GDM1 (cell line): ENCODE measurements around the gene MRPL28.
"Not testable (repeated sequence)": the region's sequence is repeated elsewhere in the genome, so short reads cannot be mapped to it uniquely, and the experiment has no call there.

Experiments used
- DNase-seq: peaks from one replicate; lab custom pipeline; 2025; lab: John Stamatoyannopoulos, UW

The MRPL28 gene

DNA sequence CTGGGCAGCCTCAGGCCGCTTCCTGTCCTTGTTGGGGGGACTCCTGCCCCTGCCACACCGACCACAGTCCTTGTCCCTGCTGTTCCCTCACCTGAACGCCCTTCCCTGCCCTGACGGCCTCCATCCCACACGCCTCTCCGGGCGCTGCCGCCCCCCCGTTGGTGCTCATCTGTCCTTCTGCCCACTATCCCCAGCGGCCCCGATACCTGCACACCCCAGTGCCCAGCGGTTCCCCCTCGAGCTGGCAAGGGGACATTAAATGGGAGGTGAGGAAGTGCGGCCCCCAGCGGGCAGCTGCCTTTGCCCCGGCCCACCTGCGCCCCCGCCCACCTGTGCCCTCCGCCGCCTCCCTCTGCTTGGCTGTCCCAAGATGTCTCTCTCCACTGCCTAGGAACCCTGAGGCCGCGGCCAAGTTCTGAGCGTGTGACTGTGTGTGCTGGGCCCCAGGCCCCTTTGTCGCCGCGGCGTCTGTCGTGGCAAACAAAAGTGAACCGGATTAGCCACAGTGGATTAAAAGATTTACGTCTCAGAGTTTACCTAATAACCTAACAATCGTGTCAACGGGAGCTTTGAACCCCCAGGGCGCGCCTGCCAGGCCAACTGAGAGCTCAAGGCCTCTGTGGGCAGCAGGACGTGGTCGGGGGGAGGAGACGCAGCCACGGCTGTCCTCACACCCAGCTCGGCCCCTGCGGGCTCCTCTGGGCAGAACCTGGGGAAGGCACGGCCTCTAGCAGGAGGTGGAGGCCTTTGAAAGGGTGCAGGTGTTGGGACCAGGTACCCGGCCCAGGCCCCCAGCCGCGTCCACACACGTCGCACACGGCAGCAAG is 10.3 kb downstream of the MRPL28 start:
- DNase-seq: no peak

DNA sequence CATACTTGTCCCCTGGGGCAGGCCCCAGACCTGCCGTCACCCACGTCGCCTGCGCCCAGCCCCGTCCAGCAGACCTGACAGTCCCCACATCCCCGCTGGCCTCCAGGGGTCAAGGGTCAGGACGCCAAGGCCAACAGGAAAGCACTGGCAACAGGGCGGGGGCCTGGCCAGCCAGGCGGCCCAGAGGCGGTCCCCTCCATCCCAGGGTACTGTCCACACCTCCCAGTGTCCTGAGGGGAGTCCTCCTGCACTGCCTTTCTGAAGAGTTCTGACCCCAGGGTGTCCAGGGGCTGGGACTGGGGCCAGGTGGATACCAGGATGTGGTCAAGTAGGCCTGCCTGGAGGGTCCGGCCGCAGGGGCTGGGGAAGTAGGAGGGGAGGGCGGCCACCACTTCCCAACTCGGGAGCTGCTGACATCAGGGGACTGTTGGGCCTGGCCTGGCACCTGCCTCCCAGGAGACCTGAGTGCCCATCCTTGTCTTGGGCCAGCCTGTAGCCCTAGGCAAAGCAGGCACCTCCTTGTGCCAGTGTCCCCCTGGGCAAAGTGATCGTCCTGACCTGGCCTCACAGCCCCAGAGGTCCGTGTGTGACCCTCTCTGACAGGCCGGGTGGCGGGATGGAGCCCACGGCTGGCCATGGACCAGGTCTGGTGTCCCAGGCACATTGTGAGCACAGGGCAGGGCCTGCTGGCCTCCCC is 11.1 kb downstream of the MRPL28 start:
- DNase-seq: no peak

DNA sequence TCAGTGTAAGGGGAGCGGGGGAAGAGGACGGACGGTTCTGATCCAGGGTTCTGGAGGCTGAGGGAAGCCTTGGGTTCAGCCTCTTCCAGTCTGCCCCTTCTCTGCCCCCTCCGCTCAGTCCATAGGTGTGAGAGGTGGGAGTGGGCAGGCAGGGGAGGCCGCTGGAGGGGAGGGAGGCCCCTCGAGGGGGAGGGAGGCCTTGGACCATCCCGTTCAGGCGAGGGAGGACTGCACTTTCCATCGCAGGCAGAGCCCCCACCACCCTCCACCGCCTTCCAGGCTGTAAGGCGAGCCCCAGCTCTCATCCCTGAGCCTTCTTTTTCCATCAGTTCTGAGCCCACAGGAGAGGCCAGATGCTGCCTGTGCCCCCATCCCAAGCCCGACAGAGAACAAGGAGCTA is 13.6 kb downstream of the MRPL28 start:
- no peak for DNase-seq

DNA sequence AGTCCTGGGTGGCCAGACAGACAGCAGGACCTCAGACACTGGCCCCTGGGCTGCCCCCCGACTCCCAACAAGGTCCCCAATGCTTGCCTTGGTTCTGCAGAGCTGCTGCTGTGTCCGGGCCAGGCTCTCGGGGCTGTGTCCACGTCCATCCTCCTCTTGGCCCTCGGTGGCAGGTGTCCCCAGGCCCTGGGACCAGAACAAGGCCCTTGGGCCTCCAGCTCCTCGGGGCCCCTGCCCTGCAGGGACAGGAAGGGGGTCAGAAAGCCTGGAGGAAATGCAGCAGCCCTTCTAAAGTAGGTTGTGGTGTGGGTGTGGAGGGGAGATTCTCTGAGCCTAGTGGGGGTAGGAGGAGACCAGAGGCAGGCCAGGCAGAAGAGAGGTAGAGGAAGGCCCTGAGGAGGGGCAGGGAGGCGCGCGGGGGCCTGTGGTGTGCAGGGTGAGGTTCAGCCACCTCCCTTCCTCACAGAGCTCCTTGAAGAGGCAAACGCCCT is 15.3 kb downstream of the MRPL28 start:
- DNase-seq: no peak

DNA sequence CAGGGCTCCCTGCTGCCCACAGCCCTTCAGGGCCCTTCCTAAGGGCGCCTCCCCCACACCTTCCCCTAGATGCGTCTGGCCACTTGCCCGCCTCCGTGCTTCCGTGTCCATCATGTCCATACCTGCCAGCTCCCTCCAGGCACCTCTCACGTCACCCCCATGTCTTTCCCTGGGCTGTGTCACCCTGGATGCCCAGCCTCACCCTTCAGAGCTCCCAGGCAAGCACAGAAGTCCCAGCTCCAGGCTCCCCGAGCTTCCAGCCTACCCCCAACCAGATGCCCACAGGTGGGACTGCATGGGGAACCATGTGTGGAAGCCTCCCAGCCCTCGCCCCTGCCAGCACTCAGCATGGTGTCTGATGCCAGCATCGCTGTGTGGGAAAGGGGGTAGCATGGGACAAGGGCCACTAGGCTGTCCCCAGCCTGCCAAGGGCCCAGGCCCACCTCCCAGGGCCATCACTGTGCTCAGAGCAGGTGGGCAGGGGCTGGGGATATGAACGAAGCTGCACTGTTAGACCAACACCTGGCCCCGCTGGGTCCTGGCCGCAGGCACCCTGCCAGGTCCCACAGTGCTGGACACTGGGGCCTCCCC is 16.0 kb downstream of the MRPL28 start:
- DNase-seq: no peak

DNA sequence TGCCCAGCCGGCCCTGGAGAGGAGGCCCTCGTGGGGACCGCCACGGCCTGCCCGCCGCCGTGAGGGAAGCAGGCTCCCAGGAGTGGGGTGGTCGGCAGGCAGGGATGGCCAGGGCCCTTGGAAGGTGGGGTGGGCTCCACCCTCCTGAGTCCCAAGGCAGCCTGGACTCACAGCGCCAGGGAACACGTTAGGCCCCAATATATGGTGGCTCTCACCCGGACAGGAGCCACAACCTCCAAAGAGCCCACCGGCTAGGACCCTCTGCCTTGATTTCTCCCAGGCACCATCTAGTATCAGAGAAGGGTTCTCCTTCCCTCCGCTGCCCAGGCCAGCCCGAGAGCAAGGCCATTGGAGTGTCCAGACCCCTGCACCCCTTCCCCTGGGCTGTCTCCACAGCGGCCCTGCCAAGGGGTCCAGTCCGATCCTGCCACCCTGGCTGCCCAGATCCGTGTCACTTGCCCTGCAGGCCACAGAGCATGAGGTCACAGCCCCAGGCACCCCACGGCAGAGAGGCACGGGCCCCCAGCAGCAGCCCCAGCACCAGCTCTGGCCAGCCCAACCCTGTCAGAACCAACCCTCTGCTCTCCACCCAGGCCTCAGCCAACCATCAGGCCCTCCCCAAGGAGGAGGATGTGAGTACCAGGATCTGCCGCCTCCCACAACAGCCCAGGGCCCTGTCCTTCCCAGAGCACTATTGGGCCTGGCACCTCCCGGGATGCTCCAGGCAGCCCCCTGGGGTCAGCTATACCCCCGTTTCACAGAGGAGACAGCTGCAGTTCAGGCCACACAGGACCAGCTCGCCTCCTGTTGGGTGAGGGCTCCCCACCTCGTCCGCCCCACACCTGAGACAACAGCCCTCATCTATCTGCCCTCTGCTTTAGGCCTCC is 16.7 kb downstream of the MRPL28 start:
- no peak for DNase-seq

DNA sequence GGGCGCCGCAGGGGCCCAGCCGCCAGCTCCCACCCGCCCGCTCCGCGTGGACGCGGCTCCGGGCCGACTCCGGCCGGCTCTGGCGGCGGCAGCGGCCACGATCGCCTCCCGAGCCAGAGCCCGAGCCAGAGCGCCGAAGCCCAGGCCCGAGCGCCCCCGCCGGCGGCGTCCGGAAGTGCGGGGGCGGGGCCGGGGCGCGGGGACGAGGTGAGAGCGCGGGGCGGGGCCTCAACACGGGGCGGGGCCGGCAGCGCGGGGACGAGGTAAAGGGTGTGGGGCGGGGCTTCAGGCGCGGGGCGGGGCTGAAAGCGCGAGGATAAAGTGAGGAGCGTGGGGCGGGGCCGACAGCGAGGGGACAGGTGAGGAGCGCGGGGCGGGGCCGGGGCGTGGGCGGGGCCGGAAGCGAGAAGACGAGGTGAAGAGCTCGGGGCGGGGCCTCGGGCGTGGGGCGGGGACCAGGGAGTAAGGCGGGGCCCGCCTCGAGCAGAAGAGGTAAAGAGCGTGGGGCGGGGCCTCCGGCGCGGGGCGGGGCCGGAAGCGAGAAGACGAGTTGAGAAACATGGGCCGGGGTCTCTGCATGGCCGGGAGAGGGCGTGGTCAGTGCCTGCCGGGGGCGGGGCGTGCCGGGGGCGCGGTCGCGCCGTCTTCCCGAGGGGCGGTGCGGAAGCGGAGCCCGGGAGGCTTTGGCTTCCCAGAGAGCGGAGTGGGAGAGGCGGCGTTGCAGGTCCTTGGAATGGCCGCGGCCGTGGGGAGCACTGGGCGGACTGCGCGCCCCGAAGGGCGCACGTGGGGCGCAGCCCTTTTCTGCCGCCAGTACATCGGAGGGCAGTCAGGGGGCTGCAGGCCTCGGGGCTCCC is 17.6 kb downstream of the MRPL28 start, which contains the start of gene AXIN1:
AXIN1 (minus strand) TSS at position 177 of the 857 bp plus-strand sequence. CDS start 5,698 bp downstream, outside the sequence.
- DNase-seq: peak; percentile 81

DNA sequence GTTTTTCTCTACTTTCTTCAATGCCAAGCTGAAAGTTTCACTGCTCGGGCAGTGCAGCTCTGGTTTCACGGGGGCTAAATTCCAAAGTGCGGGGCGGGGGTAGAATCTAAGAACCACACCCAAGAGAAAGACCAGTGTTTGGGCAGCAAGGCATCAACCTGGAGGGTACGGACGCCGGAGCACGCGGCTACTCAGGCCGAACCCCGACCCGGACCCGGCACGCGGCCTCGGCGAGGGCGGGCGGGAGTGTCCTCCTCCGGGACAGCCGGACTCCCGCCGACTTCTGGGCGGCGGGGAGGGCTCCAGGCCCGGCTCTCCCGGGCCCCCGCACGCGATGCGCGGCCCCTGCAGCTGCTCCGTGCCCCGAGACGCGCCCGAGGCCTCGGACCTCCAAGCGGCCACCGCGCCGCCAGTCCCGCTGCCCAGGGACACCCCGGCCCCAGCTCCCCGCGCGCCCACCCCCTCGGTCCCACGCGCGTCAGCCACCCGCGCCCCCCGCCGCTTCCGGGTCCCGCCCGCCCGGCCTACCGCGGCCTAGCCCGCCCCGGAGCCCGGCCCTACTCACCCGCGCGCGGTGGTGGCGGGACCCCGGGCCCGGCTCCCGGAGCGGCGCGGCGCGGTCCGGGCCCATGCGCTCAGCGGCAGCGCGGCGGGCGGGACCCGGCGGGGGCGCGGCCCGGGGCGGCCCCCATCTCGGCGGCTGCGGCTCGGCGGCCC is 18.4 kb downstream of the MRPL28 start:
- no peak for DNase-seq

DNA sequence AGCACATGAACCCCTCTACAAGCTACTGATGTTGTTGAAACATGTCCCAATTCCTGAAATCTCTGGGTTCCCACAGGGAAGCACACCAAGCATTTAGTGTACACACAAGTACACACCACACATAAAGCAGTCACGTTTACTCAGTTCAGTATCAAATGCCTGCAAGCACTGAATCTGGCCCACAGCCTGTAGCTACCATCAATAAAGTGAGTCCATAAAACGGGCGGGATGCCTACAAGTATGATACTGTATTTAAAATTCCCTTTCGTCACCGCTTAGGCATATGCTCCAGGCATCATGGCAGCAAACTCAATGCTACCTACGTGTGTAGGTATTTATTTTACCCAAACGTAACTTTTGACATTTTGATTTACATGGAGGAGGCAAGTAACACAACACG is 20.1 kb downstream of the MRPL28 start:
- DNase-seq: no peak

DNA sequence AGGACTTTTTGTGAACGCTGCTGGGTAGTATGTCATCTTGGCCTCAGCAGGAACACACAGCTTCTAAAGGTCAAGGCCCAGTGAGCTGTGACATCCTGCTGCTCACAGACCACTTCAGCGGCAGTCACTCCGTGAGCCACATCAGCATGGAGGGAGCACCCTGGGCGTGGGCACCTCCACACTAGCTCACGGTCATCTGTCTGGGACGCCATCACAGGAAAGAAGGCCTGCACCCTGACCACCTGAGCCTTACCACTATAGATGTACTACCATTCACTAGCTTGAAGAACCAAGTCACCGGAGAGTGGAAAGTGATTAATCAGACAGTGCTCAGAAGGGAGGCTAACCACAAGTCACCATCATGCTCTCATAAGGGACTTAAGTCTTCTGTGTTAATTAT is 21.1 kb downstream of the MRPL28 start:
- no peak for DNase-seq

DNA sequence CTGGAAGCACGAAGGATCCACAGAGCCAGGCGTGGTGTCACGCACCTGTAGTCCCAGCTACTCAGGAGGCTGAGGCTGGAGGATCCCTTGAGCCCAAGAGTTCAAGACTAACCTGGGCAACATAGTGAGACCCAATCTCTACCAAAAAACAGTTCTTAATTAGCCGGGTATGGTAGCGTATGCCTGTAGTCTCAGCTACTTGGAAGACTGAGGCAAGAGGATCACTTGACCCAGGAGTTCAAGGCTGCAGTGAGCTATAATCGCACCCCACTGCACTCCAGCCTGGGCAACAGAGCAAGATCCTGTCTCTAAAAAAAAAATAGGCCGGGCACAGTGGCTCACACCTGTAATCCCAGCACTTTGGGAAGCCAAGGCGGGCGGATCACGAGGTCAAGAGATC is 21.8 kb downstream of the MRPL28 start:
- DNase-seq: not testable (repeated sequence)

DNA sequence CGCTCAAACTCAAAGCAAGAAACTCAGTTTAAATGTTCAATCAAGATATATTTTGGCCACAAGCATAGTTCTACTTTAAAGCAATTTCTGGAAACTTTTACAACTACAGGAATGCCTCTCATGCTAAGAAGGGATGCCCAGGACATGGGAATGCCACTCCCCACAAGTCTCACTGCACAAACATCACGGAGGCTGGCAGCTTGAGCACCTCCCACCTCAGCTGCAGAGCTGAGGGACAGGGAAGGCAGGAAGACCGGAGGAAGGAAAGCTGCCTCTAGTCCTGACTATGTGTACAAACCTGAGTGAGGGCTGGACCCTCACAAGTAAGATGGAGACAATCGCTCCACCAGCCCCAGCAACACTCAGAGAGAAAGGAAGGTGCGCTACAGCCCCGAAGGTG is 23.1 kb downstream of the MRPL28 start:
- DNase-seq: no peak

DNA sequence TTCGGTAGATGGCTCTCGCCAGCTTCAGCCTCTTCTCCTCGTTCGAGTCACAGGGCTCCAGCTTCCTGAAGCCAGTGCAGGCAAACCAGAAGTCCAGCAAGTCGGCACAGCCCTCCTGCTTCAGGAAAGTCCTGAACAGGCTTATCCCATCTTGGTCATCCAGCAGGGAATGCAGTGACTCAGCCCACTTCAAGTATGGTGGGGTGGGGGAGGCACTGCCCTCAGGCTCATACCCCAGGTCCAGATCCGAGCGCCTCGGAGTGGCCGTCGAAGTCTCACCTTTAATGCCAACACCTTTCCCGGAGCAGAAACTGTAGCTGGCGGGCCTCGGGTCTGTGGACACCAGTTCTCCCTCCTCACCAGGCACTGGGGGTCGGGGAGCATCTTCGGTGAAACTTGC is 23.8 kb downstream of the MRPL28 start:
- no peak for DNase-seq

DNA sequence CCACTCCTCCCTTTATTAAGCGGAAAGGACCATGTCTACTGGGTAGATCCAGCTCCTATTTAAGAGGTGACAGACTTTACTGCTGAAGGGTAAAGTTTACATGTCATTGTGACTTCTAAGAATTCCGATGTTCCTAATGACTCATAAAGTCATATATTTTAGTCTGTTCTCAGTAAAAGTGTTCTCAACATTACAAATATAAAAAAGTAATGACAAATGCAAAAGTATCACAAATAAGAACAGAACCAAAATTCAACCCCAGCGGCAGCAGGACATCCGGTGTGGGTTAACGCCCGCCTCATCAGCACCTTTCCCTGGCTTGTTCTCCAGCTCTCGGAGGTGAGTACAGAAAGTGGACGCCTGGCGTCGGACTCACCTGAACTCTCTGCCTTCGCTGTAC is 24.6 kb downstream of the MRPL28 start:
- no peak for DNase-seq

DNA sequence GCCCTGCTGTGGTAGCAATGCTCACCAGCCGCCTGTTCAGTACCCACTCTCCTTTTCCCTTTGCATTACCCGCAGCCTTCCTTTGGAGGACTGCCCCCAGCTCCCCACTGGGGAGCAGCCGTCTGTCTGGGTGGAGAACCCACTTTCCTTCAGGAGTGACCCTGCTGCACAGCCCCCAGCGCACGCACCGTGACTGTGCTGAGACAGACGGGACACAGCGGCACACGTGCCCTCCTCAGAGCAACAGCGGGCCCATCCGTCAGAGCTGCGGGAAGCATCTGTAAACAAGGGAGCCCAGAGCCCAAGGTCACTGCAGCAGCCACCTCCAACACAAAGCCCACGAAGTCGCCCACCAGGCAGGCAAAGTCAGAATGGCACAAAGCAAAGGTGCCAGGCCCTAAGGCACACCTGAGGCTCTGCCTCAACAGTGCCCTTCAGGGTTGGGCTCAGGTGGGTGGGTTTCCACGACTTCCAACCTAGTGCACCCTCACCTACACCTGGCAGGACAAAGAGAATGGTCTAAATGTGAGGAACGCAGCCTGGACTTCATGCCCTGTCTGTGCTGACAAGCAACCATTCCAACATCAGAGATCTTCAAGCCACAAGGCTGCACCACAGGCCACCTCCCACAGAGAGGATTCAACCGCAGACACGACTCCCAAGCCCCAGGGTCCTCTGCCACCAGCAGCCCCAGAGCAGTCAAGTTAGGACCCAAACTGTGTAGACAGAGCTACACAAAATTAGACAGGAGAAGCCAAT is 27.7 kb downstream of the MRPL28 start:
- DNase-seq: no peak

DNA sequence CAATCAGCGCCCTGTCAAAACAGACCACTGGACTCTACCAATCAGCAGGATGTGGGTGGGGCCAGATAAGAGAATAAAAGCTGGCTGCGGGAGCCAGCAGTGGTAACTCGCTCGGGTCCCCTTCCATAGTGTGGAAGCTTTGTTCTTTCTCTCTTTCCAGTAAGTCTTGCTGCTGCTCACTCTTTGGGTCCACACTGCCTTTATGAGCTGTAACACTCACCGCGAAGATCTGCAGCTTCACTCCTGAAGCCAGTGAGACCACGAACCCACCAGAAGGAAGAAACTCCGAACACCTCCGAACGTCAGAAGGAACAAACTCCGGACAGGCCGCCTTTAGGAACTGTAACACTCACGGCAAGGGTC is 28.4 kb downstream of the MRPL28 start:
- DNase-seq: not testable (repeated sequence)

DNA sequence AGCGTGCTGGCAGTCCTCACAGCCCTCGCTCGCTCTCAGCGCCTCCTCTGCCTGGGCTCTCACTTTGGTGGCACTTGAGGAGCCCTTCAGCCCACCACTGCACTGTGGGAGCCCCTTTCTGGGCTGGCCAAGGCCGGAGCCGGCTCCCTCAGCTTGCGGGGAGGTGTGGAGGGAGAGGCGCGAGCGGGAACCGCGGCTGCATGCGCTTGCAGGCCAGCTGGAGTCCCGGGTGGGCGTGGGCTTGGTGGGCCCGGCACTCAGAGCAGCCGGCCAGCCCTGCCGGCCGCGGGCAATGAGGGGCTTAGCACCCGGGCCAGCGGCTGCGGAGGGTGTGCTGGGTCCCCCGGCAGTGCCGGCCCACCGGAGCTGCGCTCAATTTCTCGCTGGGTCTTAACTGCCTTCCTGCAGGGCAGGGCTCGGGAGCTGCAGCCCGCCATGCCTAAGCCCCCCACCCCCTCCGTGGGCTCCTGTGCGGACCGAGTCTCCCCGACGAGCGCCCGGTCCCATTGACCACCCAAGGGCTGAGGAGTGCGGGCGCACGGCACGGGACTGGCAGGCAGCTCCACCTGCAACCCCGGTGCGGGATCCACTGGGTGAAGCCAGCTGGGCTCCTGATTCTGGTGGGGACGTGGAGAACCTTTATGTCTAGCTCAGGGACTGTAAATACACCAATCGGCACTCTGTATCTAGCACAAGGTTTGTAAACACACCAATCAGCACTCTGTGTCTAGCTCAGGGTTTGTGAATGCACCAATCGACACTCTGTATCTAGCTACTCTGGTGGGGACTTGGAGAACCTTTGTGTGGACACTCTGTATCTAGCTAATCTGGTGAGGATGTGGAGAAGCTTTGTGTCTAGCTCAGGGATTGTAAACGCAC is 29.0 kb downstream of the MRPL28 start:
- not testable (repeated sequence) for DNase-seq

DNA sequence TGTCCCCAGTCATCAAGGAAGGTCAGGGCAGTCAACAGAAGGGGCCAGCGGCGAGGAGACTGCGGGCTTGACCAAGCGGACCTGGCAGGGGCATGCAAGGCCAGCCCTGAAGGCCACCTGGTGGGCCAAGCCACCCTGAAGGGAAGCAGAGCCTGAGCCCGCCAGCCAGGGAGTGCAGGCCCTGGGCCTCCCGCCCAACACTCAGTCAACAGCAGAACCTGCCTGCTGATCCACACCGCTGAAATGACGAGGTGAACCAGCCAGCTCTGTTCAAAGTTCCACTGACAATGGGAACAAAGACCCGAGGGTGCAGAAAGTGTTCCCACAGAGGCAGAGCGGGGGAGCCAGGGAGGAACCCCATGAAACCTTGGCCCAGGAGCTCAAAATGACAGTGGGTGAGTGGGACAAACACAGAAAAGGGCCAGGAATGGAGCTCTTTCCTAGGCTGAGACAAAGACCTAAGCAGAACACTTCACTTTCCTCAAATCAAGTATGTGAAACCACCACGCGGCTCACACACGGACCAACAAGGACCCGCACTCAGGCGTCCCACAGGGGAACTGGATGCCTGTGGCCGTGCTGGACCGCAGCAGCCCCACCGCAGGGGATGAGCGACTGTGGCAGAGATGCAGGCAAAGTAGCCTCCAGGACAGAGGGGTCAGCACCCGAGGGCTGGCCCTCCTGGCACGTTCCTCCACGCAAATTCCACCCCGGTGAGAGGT is 29.8 kb downstream of the MRPL28 start:
- DNase-seq: no peak
